SK-N-SH treated with all-trans-retinoic acid at 6 μM for 48 hours (cell line): ENCODE measurements around the gene PSMD6.

Source experiments
- BACH2 ChIP-seq: fragments of 250-450 bp; sonication (Bioruptor Pico); IDR thresholded peaks from 2 replicates; pipeline ENCODE4 v1.9.0; 2021; ENCODE audit warnings: mild to moderate bottlenecking, borderline replicate concordance
- CSDC2 ChIP-seq: fragments of 250-450 bp; sonication (Bioruptor Pico); IDR thresholded peaks from 2 replicates; pipeline ENCODE4 v1.5.0; 2020; ENCODE audit warnings: mild to moderate bottlenecking, moderate library complexity
- ESRRG ChIP-seq: fragments of 250-450 bp; sonication (Bioruptor Pico); IDR thresholded peaks from 2 replicates; pipeline ENCODE4 v1.6.1; 2021; ENCODE audit warnings: mild to moderate bottlenecking
- ISL1 ChIP-seq: fragments of 250-450 bp; sonication (Bioruptor Pico); IDR thresholded peaks from 2 replicates; pipeline ENCODE4 v2.1.2; 2022; ENCODE audit warnings: mild to moderate bottlenecking, moderate library complexity
- RARB ChIP-seq: fragments of 250-450 bp; sonication (Bioruptor Pico); IDR thresholded peaks from 2 replicates; pipeline ENCODE4 v1.8.0; 2021; ENCODE audit warnings: mild to moderate bottlenecking, moderate library complexity
- TOX ChIP-seq: fragments of 250-450 bp; sonication (Bioruptor Pico); IDR thresholded peaks from 2 replicates; pipeline ENCODE4 v1.8.0; 2021; ENCODE audit warnings: mild to moderate bottlenecking, moderate library complexity, borderline replicate concordance
- ZC3H10 ChIP-seq: fragments of 250-450 bp; sonication (Bioruptor Pico); IDR thresholded peaks from 2 replicates; pipeline ENCODE4 v1.5.1; 2021; ENCODE audit warnings: mild to moderate bottlenecking, moderate library complexity
- ZFP3 ChIP-seq: fragments of 250-450 bp; sonication (Bioruptor Pico); IDR thresholded peaks from 2 replicates; pipeline ENCODE4 v1.5.0; 2020; ENCODE audit warnings: mild to moderate bottlenecking, moderate library complexity
- ZFP30 ChIP-seq: fragments of 450-650 bp; formaldehyde crosslinking; IDR thresholded peaks from 2 replicates; pipeline ENCODE4 v1.5.0; 2022; ENCODE audit warnings: mild to moderate bottlenecking, moderate library complexity
- TF ChIP-seq, protein P1 (sequence below): fragments of 250-450 bp; sonication (Bioruptor Pico); IDR thresholded peaks from 2 replicates; pipeline ENCODE4 v1.8.0; 2021; ENCODE audit warnings: low read depth, mild to moderate bottlenecking, moderate library complexity, borderline replicate concordance

DNA sequence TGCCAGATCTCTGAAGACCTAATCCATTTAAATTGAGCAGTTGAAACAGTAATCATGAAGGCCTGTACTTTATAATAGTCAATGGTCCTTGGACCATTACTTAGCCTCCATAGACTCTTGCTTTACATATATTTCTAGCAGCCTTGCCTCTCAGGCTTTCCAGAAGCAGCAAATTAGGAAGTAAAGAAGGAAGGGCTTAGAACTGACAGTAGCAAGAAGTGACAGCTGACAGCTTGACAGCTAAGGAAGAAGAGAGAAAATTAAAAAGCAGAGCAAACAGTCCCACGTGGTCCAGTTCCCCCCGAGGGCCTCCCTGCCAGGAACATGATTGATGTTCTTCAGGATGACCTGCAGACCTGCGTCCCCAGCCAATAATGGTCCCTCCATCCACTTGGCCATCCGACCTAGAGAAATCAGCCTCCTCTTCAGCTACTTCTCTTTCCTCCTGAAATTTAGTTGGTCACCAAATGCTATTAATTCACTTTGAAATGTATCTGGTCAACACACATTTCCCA is 15.0 kb upstream of the PSMD6 start:
- TF ChIP-seq TOX (no peak), ESRRG (no peak), ZFP30 (no peak), CSDC2 (CRISPR knock-in tag) (no peak), BACH2 (CRISPR knock-in tag) (no peak), ZFP3 (CRISPR knock-in tag) (no peak), ISL1 (no peak), RARB (no peak), ZC3H10 (CRISPR knock-in tag) (no peak)
- TF ChIP-seq, protein P1, sequence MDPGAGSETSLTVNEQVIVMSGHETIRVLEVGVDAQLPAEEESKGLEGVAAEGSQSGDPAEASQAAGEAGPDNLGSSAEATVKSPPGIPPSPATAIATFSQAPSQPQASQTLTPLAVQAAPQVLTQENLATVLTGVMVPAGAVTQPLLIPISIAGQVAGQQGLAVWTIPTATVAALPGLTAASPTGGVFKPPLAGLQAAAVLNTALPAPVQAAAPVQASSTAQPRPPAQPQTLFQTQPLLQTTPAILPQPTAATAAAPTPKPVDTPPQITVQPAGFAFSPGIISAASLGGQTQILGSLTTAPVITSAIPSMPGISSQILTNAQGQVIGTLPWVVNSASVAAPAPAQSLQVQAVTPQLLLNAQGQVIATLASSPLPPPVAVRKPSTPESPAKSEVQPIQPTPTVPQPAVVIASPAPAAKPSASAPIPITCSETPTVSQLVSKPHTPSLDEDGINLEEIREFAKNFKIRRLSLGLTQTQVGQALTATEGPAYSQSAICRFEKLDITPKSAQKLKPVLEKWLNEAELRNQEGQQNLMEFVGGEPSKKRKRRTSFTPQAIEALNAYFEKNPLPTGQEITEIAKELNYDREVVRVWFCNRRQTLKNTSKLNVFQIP, result no peak
